Measurements from ENCODE around the gene COPB1.

Gene COPB1

GRCh38 chr11:14425621-14426020 is 74.0 kb downstream of the COPB1 start:
- Histone ChIP-seq H3K79me2 (no peaks in the 10 kb centered on the region), H3K27me3 (ENCODE audit: control insufficient read depth, insufficient read depth, low read length) (no peaks in the 10 kb centered on the region)
- TF ChIP-seq CTCF (IDR thresholded peaks at IDR 0.05), result no peak

GRCh38 chr11:14424096-14424495 is 75.5 kb downstream of the COPB1 start:
- Histone ChIP-seq H3K4me3 (ENCODE audit: low read depth, low read length) (no peak overlapping the region), H3K4me2 (ENCODE audit: low read length) (no peak overlapping the region), H3K27me3 (ENCODE audit: control insufficient read depth, insufficient read depth, low read length) (no peaks in the 10 kb centered on the region), H3K79me2 (no peaks in the 10 kb centered on the region), H3K36me3 (ENCODE audit: control insufficient read depth, insufficient read depth, low read length) (no peaks in the 10 kb centered on the region), H3K27ac (no peak overlapping the region), H3K4me1 (no peaks in the 10 kb centered on the region), H3K9ac (no peak overlapping the region), H2AFZ (no peak overlapping the region), H3K9me3 (ENCODE audit: control insufficient read depth, low read length) (no peaks in the 10 kb centered on the region)
- TF ChIP-seq CTCF (IDR thresholded peaks at IDR 0.05), result no peak

More at GRCh38 chr11:14425621-14426020, 74.0 kb downstream of the COPB1 start:
- Histone ChIP-seq H3K4me1 (no peaks in the 10 kb centered on the region), H3K9me3 (ENCODE audit: control insufficient read depth, low read length) (no peaks in the 10 kb centered on the region), H3K36me3 (ENCODE audit: control insufficient read depth, insufficient read depth, low read length) (no peaks in the 10 kb centered on the region), H3K4me3 (ENCODE audit: low read depth, low read length) (no peak overlapping the region), H3K27ac (no peak overlapping the region), H2AFZ (no peak overlapping the region), H3K9ac (no peak overlapping the region), H3K4me2 (ENCODE audit: low read length) (no peak overlapping the region)

- Histone ChIP-seq H3K9me3 (ENCODE audit: control insufficient read depth, low read length) (no peaks in the 10 kb centered on the region), H3K4me2 (ENCODE audit: low read length) (no peak overlapping the region), H3K9ac (no peak overlapping the region), H3K4me3 (ENCODE audit: low read depth, low read length) (no peak overlapping the region), H3K27ac (no peak overlapping the region), H3K27me3 (ENCODE audit: control insufficient read depth, insufficient read depth, low read length) (no peaks in the 10 kb centered on the region), H3K4me1 (no peaks in the 10 kb centered on the region), H2AFZ (no peak overlapping the region), H3K36me3 (ENCODE audit: control insufficient read depth, insufficient read depth, low read length) (no peaks in the 10 kb centered on the region), H3K79me2 (no peaks in the 10 kb centered on the region)
- TF ChIP-seq CTCF (IDR thresholded peaks at IDR 0.05), result no peak
Observed at GRCh38 chr11:14423633-14424032, 76.0 kb downstream of the COPB1 start.

GRCh38 chr11:14422814-14423182 is 76.8 kb downstream of the COPB1 start:
- Histone ChIP-seq H3K4me2 (ENCODE audit: low read length) (no peak overlapping the region), H3K4me3 (ENCODE audit: low read depth, low read length) (no peak overlapping the region), H3K36me3 (ENCODE audit: control insufficient read depth, insufficient read depth, low read length) (no peaks in the 10 kb centered on the region), H2AFZ (no peak overlapping the region), H3K27me3 (ENCODE audit: control insufficient read depth, insufficient read depth, low read length) (no peaks in the 10 kb centered on the region), H3K4me1 (no peaks in the 10 kb centered on the region), H3K27ac (no peak overlapping the region), H3K9me3 (ENCODE audit: control insufficient read depth, low read length) (no peaks in the 10 kb centered on the region), H3K9ac (no peak overlapping the region), H3K79me2 (no peaks in the 10 kb centered on the region)
- no peak for TF ChIP-seq CTCF (IDR thresholded peaks at IDR 0.05)

GRCh38 chr11:14422052-14422813 is 77.4 kb downstream of the COPB1 start:
- Histone ChIP-seq H3K4me2 (ENCODE audit: low read length) (no peak overlapping the region), H3K79me2 (no peaks in the 10 kb centered on the region), H3K4me1 (no peaks in the 10 kb centered on the region), H3K27ac (no peak overlapping the region), H3K27me3 (ENCODE audit: control insufficient read depth, insufficient read depth, low read length) (no peaks in the 10 kb centered on the region), H2AFZ (no peak overlapping the region), H3K36me3 (ENCODE audit: control insufficient read depth, insufficient read depth, low read length) (no peaks in the 10 kb centered on the region), H3K9me3 (ENCODE audit: control insufficient read depth, low read length) (no peaks in the 10 kb centered on the region), H3K4me3 (ENCODE audit: low read depth, low read length) (no peak overlapping the region), H3K9ac (no peak overlapping the region)
- no peak for TF ChIP-seq CTCF (IDR thresholded peaks at IDR 0.05)
